Amygdala (tissue), 56 donors: ENCODE results near the gene MEIS2.

Experiments used
- DNase-seq, 56 donors: peaks; one replicate each; lab custom pipeline; 2025; lab: John Stamatoyannopoulos, UW

MEIS2 gene

DNA sequence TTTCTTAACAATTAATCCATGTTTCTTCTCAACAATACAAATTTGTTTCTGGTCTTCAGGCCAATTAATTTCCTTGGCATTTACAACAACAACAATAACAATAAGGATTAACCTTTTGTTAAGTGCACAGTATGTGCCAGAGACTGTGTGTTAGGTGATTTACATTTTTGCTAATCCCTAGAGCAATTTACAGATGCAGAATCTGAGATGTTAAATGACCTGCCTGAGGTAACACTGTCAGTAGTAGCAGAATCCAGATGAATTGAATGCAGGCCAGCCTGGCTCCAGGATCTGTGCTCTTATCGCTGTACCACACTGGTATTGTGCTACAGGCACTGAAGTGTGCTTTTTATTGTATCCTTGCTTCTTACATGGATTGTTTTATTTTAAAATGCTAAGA, 122.2 kb downstream of the MEIS2 start:
- no peak for DNase-seq

DNA sequence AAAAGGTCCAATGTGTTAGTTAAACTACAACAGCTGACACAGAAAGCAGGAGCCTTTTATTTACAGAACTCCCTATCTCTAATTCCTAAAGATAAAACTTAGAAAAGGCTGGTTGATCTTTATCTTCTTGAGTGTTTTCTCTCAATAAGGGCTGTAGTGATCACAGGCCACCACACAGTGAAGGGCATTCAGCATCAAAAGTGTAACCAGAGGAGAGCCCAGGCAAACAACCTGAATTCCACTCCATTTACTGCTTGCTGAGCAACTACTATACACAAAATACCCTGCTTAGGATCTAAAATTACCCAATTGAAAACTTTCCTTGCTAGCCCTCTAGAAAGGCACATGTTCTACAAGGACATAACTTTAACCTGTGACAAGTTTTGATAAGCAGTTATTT, 122.7 kb downstream of the MEIS2 start:
- no peak for DNase-seq

DNA sequence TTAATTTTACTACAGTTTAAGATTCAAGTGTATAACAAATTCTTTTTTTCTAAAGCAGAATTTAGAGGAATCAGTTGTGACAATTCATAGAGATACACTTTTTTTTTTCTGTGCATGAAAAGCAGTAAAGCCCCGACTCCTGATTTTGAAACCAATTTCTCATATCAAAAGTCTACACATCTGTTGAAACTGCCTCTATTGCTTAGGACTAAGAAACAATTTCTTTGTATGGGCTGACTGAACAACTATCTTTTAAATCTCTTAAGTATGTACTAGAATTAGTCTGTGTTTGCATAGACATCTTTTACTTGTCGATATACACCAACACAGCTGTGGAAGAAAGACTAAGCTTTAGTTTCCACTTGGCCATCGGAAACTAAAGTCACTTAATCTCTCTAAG, 127.6 kb downstream of the MEIS2 start:
- no peak for DNase-seq

DNA sequence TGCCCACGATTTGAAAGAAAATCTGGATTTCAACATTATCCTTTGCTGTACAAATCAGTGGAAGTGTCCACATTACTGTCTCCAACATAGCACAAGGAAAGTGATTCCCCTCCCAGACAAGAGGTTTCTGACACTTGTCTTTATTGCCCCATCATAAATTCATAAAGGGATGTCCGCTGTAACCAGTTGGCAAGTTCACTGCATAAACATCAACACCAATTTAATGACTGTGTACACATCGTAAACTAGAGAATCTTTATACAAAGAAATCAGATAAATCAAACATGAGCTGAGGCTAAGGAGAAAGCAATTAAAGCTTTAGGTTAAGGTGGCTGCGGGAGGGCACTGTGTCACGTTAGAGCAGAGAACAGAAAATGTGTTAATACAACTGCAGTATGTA, 129.8 kb downstream of the MEIS2 start:
- no peak for DNase-seq

DNA sequence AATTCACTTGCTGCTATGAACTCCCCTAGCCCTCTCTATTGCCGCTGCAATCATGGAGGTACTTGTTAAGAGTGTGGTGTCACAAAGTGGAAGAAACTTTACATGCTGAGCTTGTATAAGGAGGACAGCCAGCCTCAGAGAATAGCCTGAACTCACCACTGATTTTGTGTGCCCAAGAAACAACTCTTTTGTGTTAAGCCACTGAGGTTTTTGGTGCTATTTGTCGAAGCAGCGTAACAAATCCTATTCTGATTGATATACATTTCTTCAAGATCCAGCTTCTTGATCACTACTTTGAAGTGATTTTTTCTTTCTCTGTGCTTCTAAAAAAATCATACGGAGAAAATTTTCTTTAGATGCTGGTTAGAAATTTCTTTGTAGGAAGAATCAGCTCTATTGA, 132.4 kb downstream of the MEIS2 start:
- no peak for DNase-seq

DNA sequence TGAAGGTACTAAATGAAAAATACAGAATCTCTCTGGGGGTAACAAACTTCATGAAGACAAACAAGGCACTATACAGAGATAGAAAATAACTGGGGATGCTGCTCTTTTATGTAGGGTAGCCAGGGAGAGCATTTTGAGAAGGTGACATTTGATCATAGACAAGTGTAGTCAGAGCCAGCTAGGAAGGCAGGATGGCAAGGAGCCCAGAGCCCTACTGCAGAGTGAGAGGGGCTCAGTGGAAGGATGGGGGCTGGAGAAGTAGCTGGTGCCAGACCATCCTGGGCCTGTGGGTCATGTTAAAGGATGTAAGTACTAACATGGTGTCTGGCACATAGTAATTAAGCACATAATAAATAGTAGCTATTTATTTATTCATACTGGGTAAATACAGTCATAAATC, 133.6 kb downstream of the MEIS2 start:
- no peak for DNase-seq

DNA sequence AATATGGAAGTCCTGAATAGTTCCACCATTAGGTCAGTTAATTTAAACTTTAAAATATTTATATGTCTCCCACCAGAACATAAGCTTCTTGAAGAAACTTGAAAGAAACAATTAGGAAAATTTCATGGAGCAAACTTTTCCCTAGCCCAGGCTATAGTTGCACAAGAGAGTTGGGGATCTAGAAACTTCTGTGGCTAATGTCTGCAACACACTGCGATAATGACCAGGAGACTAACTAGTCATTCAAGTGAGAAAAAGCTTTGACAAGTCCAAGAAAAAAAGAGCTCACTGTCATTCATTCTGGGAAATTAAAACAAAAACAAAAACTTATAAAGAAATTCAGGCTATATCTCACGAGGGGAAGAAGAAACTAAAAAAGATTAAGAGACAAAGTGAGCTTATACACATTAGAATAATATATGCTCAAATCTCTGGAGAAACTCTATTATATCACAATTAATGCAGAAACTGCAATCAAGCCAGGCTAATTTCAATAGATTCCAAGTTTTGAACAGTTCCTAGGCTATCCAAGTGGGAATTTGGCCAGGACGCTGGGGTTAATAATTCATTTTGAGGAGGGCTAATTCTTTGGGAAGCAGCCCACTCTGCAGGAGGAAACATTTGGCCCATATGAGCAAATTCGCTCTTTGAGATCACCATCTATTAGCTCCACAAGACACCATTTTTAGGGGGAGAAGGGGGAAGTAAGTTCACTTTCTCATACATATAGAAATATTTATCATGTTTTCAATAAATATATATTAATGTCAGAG, 134.6 kb downstream of the MEIS2 start:
- DNase-seq: no peak

DNA sequence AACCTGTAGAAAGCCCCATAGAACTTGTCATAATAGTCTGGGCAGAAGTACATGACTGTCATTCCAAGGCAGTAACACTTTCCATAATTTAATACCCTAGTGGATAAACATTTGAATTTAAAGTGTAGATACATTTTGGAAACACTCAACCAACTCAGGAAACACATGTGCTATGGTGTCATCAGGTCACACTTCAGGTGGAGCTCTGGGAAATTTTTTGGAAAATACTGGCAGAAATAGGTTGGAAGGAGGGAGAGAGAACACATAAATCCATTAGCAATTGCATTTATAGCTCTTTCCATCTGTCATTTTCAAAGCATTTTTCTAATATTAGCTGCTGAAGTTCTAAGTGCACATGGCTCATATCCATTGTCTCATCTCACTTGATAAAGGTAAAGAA, 135.7 kb downstream of the MEIS2 start:
- no peak for DNase-seq

DNA sequence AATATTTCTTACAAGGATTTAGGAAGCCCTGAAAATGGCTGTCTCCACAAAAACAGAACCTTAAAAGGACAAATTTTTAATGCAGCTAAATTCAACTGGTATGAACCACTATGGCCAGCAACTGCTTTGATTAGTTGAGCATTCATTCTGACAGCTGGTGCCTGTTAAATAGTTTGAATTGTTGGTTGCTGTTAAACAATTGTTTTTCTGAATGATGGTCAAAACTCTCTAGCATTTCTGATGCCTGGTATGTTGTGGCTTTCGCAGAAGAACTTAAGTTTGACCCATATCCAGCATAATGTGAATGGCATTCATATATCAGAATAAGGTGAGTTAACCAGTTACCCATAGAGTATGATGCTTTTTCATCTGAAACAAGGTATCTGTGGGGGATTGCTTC, 138.4 kb downstream of the MEIS2 start:
- DNase-seq: no peak

DNA sequence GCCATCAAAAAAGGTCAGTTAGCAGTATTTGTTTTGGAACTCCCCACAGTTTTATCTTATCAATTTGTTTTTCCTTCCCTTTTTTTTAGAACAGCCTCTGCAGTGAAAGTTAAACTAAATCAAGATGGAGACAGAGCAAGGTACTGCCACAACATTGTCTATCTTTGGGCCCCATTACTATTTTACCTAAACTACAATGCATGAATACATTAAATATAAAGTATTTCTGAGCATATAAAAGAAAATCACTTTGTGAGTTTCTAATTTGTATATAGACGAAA, 139.5 kb downstream of the MEIS2 start:
- DNase-seq: no peak

DNA sequence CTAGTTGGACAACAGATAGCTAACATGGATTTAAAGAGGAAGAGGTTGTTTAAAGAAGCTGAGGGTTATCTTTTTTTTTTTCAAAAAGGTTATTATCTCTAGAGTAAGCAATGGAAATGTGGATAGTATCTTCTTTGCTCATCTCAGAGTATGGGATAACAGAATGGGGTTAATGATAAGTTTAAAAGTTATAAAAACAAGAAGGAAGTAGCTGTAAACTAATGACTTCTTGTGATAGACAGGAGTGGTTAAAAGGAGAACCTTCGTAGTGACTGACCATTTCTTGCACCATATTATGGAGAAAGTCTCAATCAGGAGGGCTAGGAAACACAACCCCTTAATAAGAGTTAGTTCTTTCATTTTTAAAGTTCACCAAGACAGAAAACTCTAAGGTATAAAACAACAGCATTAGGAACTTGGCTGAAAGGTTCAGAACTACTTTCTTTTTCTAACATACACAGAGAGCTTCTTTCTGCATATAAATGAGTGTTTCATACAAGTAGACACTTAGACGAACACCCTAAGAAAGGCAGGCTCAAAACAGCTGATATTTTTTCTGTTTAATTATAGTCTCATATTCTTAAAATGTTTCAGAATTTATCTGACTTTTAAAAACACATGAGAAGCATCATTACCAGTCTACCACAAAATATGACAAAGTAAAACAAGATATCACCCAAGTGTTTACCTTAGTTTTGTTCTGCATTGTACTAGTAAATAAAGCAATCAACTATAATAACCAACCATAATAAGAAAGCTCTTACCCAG, 140.0 kb downstream of the MEIS2 start:
- DNase-seq: no peak

DNA sequence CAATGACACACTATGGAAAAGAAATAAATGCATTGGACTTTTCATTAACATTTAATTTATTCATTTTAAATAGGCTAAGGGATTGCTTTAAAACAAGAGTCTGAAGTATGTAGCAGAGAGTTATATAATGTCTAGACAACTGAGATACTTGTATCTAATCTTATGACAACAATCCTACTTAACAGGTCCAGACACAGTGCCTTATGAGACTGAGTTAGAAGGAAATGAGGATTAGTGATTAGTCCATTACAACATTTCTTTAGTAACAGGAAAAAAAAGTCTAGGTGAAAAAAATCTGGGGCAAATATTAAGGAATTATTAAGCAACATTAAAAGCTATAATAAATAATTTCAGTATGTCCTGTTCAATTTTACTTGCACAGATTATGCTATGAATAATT, 140.6 kb downstream of the MEIS2 start:
- DNase-seq: no peak

DNA sequence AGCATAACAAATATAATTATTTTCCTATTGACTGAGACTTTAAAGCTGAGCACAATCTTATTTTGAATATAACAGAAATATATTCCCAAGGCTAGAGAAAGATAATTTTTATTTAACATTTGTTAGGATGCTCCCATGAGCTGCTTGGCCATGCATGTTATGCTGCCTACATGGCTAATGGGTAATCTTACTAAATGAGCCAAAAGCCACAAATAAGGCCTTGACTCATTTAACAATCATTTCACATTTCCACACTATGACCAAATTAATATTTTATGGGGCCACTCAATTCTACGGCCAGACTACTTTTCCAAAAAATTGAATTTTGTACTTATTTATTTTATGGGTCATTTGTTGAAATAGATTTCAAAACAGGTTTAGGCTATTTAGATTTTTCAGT, 141.7 kb downstream of the MEIS2 start:
- DNase-seq: no peak

DNA sequence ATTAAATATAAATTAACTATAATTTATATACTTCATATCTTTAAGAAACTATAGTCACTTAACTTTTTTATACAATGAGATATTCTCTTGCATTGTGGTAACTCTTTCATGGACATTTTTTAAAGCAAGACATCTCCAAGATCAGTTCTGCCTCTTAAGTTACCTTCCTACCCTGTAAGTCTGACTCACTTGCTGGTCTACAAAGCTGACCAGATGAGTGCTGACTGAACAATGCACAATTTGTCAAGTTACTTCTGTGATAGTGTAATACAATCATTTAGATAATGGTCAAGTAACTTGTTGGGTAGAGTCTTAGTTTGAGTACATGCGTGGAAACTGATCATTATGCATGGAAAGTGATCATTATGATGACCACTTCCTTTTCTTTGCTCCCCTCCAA, 145.9 kb downstream of the MEIS2 start:
- DNase-seq: no peak

DNA sequence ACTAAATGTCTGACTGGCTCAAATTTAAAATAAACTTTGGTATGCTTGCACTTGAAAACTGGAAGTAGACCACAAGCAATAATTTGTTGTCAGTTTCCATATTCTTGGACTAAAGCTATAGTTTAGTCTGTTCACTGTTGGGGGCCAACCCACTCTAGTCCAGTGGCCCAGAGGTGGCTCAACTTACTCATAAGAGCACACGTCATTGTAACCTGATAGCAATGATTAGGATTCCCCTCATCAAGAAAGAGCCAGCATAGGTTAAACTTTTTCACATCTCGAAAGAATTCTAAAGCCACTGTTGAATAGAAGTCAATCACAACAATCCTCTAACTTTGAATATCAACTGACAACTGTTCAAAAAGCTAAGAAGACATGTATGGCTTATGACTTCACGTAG, 147.0 kb downstream of the MEIS2 start:
- DNase-seq: no peak

DNA sequence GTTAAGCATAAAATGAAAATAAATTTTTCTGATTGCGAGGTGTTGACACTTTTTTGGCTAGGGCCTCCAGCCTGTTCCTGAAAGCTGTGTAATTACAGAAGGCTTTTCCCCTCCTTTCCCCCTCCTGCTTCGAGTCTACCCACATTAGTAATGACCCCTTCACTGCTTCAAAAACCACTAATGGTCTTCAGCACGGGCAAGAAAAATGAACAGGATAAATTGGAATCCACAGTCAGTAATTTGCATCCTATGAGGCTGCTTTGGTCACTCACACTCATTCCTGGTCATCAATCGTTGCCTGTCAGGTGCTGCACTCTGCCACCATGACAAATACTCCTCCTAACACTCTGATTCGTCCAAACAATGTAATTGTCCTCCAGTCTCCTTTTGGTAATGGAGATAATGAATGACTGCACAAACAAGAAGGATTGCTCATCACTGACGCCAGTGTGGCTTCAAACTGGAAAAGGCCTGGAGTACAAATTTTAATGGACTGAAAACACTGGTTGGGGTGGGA, 148.6 kb downstream of the MEIS2 start:
- DNase-seq: no peak

DNA sequence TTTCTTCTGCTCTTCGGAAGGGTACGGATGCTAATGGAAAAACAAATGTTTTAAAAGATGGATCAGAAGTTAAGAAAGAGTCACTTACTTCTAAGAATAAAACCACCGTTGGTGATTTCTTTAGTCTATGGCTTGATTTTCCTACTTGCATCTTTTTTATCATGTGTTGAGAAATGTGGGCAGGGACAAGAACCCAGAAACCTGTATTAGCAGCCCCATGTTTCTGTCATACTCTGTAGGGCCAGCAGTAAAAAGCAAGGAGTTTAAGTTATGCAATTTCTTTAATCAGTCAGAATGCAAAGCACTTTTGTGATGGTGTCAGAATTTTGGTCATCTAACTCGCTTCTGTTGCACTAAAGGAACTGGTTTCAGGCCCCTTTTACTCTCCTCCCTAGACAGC, 150.0 kb downstream of the MEIS2 start:
- no peak for DNase-seq

DNA sequence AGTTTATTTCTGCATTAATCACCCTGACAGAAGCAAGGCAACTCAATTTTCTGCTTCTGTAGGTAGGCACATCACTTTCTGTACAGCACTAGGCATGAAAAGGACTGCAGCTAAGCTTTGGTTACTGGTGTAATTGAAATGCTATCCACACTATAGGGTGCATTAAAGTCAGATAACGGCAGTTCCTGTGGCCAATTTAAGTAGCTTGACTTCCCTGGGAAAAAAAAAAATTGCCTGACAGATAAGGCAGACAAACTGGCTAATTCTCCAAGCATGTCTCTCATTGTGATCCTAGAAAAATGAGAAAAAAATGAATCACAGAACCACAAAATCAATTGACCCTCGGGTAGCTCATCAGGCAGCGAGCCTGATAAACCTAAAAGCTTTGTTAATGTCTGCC, 151.4 kb downstream of the MEIS2 start:
- no peak for DNase-seq

DNA sequence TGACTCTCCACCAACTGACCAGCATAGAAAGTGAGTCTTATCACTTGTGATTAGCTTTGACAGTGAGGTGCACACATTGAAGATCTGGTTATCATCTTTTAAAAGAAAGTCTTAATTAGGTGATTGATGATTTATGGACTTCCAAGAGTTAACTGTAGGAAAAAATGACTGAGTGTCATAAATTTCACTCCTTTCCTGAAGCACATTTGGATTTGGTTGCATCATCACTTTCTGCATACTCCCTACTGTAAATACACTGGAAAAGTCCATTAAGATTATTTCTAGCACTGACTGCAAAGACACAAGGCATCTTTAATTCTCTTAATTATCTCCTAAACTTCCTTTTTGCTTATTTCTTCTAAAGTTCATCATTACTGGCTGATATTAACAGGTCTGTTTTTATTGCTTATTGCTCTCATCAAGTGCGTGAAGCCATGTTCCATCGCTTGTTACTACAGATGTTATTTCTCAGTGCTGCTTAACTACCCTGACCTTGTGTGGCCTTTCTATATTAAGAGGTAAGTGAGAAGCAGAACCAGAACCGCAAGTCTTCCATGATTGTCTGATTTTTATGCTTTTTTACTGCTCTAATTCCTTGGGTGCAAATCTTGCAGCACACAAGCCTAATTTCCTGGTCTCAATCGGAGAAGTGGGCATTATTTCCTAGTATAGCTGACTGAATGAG, 153.2 kb downstream of the MEIS2 start:
- DNase-seq: no peak

DNA sequence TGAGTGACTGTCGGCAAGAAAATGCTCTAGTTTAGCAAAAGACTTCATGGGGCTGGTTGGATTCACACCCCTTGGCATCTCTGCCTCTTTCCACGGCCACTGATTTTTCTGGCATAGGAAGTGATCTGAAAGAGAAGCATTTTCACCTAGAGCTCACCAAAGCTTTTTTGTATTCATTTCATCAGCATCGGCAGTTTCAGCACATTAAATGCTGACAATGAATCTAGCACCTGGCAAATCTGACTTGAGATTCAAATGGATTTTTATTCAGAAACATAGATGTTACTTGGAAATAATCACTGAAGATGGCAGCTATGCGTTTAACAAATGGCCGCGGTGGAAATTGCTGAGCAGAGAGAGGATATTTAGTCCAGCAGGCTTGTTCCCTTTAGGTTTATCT, 155.9 kb downstream of the MEIS2 start:
- no peak for DNase-seq

DNA sequence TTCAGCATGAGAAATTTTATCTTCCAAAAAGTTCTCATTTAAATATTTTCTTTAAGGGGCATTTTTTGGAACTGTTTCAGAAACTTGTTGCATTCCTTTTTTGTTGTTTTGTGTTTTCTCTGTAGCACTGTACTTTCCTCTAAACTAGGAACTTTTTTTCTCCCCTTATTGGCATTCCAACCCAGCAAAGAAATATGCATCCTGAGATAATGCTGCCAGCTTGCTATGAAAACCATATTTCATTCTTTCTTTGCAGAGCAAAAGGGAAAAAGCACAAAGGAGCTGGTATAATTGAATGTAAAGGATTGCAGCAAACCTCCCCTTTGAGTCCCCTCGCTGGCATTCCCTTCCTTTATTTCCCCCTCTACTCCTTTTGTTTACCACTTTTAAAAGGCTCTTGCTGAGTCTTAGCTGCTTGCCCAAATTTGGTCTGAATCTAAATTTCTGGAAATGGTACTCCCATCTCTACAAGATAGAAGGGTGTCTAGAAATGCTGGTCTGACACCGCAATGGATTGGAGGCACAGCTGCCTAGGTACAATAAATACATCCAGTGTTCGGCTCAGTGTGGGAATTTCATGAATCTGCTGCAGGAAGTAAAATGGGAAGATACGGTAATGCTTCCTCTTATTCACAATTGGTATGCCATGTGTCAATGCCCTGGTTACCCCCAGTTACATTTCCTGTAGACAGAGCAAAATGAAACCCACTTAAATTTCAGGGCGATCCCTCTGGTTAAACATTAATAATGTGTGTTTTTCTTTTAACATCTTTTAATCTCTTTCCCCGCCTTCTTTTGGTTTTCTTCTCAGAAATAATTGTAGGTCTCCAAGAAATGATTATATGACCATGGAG, 156.6 kb downstream of the MEIS2 start:
- DNase-seq: no peak
